GM19193 (cell line): ENCODE data around the gene DGKI.

ENCODE experiments used
- POLR2A ChIP-seq: IDR thresholded peaks from 4 replicates; pipeline ENCODE4 v1.6.1; 2011; ENCODE audit not compliant: insufficient read depth, insufficient read length; ENCODE audit errors: extremely low read depth

DGKI gene

DNA sequence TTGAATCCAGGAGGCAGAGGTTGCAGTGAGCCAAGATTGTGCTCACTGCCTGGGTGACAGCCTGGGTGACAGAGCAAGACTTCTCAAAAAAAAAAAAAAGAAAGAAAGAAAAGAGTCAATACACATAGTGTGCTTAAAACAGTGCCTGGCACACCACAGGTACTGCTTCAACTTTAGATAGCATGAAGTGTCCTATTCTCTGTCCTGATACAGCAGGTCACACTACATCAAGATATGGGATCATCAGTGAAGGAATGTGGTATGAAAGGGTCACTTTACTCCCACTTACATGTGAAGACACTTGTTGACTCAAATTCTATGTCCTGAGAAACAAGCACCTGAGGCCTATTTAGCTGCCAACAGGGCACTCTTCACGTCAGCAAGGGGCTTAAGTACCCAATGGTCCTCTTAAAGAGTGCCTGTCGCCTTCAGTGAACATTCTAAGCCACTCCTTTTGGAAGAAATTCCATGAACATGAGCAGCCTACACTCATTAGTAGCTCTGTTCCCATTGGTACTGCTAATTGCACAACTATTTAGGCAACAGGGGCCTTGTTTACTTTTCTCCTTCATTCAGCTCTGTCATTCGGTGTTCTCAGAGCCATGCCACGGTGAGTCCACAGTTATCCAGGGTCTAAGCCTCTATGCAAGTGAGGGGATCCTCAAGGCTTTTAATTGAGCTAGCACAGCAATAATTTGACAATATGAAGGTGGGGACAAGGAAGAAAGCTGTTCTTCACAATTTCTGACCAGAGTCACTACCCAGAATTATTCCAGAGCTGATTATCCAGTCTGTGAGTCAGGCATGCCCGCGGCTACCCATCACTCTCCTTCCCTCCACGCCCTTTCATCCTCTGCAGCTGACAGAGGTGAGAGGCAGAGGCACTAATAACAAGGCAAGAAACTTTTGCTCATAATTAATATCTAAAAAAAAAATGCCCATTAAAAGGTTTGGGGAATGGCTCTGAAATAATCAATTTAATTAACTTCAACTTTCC is 446.6 kb downstream of the DGKI start:
- no peak for TF ChIP-seq POLR2A

DNA sequence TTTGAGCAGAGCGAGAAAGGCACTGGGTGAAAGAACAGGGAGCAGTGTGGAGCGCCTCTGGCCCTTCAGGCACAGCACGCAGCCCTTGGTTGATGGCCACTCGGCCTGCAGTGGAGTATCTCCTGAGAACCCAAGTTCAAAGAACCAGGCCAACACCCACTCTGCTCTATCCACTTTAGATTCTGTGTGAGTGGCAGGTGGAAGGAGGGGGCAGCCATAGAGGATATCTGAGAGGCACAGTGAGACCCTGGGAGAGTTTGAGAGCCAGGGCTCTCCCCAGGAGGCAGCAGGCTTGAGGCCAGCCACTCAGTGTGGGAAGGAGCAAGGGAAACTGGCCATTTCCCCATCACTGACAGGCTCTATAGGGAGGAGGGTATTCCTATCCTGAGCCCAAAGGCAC is 450.7 kb downstream of the DGKI start:
- TF ChIP-seq POLR2A, result no peak

DNA sequence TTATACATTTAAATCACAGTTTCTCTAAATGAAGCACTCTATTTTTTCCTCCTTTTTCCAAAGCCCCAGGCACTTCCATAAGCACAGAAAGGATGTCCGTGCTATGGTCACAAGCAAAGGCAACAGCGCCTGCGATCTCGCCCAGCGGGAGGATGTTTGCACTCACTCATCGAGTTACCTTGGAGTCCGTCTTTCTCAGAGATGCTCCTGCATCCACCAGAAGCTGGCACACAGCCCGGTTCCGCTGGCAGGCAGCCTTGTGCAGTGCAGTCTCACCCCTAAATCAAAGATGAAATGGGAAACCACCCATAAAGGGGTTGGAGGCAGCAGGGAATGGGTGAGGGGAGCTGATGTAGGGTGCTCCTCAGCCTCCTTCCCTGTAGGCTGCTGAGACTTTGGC is 451.4 kb downstream of the DGKI start:
- no peak for TF ChIP-seq POLR2A

DNA sequence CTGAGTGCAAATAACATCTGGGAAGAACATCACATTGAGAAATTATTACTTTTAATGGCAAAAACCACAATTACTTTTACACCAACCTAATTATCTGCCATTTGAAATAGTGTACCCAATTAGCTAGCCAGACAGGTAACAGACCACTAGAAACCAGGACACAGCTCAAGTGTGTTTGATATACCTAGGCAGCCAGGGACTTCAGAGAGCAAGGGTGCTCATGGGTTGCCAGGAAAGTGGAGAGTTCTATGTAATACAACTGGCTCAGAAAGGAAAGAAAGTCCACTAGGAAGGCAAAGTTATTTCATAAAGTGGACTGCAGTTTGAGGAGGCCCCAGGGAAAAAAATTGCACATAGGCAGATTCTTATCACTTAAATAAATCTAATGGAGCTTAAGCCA is 453.2 kb downstream of the DGKI start:
- TF ChIP-seq POLR2A, result no peak

DNA sequence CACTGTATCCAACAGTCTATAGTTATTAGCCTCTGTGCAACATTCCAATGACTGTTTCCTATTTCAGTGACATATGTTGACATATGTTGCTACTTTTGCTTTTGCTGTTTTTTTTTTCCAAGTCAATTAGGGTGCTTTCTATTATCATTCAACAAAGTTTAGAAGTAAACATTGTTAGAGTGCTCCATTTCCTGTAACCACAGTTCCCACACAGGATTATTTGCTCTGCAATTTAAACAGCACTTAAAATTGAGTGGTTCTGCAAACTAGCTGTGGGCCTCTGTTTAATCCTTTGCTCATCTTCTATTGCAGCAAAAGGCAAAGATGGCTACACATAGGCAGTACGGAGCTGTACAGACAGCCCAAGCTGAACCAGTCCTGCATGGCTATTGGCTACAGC is 456.7 kb downstream of the DGKI start:
- TF ChIP-seq POLR2A, result no peak

DNA sequence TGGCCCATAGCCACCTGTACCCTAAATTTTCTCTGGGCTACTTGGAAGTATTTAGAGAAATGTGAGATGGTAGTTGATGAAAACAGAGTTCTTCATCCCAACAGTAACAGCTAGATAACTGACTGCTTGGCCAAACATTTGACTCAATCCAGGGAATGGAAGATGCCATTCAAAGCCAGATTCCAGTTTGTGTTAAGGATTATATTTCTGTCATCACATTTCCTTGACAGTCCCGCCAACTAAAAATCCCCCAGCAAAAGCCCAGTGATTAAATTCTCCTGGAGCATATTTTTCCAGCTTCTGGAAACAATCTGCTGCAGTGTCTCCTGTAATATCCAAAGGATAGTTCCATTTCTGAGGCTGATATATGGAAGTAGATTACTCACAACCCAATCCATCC is 457.9 kb downstream of the DGKI start:
- TF ChIP-seq POLR2A, result no peak

DNA sequence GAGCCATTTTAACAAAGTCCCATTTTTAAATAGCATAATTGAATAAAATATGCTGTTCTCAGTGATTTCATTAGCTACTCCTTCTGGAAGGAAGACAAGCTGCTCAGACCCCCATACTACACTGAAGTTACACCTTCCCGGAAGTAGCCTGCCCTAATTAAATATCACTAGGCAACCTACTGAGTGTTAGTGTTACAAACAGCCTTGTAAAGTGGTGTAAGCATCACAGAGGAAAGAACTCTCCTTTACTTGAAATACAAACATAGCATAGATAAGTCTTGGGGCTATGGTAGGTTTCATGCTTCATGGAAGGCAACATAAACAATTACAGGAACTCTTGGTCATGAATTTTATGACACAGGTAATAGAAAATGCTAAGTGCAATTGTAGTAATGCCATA is 459.8 kb downstream of the DGKI start:
- no peak for TF ChIP-seq POLR2A

DNA sequence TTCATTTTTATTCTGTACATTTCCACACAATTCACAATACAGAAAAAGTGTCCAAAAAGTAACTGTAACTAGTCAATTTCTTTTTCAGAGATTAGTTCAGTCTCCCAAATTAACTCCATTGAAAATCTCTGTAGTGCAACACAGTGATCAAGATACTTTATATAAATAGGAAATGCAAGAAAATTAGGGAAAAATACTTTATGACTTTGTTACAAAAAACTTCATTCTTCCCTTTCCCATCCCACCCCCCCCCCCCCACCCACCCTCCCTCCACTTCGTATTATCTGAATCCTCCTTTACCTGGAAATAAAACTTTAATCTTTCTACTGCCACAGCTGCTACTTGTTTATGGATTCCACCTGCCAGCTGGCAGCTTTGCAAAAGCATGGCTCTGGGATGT is 465.7 kb downstream of the DGKI start:
- TF ChIP-seq POLR2A, result no peak

DNA sequence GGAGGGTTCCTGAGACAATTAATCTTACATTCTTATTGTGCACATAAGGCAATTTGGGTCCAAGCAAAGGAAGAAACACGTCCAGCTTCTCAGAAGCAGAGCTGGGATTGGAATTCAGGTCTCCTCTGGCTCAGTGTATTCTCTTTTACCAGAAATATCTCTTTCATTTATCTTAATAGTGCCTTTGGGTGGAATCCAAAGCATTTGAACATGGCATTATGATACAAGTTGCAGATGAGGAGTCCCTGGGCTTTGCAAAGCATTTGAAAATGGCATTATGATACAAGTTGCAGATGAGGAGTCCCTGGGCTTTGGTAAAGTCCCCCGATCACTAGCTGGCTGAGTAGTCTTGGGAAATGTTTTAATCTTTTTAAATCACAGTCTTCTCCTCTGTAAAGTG is 473.3 kb downstream of the DGKI start:
- TF ChIP-seq POLR2A, result no peak

DNA sequence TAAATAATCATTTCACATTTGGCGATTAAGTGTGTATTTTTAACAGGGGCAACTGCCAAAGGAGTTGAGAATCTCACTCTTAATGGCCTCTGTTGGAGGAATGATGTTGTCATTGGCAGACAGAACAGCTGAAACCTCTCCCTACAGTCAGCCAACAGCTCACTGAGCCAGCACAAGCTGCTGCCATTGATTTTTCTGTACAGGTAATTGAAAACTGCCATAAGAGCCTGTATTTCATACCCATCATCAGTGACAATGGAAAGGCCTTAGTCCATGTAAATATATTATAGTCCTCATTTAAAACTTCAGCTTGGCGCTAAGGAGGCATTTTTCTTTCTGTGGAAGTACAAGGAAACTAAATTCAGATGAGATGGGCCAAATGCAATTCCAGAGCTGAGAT is 475.2 kb downstream of the DGKI start:
- no peak for TF ChIP-seq POLR2A

DNA sequence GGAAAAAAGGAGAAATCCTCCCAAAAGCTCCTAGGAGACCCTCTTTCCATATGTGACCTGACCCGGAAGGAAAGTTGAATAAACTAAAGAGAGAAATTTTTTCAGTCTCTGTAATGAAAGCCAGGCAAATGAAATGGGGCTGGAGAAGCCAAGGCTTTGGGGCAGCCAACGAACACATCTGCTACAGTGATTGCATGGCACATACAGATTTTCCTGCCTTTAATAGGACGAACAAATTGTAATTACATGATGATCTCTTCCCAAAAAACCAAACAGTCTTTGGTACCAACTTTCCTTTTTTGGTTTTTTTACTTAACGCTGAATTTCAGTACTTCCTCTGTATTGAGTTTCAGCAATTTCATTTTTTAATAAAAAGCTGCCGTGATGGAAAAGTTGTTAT is 479.8 kb downstream of the DGKI start:
- TF ChIP-seq POLR2A, result no peak

DNA sequence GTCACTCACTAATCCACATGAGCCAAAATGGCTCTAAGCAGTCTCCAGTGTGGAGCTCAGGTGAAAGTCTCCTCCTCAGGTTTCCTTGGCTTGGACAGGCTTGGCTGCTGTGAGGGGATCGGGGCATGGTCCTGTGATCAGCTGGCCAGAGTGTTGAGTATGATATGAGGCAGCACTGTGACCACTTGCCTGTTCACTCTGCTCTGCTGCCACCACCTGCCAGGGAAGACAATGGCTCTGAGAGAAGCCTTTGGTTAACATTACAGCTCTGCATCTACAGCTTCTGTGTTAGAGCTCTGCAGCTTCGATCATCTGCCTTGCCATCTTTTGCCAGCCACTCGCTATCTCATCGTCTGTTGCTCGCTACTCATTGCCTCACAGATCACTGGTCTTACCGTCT is 483.1 kb downstream of the DGKI start:
- no peak for TF ChIP-seq POLR2A

DNA sequence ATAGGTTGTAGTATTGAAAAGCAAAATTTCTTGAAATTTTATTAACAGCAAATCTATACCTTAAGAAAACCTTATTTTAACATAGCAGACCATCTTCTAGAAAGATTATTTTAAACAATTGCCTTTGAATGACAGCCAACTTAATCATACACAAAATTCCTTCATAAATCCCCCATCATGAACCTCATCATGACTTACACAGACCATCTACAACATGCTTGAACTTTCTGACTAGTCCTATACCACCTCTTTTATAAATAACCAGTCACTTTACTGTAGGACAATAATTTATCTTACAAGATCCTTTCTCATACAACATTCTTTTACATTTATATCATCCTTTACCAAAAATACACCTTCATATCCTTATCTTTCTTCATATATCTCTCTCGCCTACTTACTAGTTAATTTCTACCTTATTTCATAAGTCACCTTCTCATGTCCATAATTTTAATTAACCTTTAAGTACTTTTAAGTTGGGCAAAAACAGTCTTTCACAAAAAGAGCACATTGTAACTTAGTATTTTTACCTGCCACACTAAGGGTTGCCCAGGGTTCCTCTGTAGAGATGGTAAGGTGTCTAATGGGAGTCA is 486.6 kb downstream of the DGKI start:
- TF ChIP-seq POLR2A, result no peak

DNA sequence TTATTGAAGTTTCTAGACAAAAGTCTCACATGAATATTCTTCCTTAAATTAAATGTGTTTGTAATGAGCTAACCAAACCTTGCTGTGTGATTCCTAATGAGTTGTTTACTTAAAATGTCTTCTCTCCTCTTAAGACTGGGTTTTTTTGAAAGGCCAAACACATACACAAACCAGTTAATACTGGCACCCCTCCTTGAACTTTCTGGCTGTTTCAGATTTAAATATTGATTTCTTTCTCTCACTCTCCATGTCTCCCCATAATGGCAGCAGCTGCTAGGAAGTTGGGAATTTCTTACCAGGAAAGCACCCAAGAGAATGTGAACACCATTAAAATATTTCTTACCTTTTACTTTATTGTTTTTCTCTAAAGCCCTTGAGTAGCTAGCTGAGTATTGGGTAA is 491.8 kb downstream of the DGKI start:
- no peak for TF ChIP-seq POLR2A

DNA sequence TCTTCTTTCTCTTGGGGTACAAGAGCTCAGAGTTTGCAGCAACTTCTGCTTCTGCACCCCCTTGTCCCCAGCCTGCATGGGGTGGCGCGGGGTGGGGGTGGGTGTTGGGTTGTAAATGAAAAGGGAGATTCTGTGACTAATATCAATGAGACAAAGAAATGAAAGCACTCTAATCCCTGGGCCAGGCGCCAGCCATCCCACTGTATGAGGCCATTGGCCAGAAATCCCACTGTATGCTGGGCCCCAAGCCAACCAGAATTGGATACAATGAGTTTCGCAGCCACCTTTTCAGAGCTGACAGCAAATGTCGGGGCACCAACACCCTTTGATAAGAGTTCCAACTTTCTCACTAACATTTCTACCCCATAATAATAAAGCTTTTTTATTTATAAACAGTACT is 492.4 kb downstream of the DGKI start:
- no peak for TF ChIP-seq POLR2A

DNA sequence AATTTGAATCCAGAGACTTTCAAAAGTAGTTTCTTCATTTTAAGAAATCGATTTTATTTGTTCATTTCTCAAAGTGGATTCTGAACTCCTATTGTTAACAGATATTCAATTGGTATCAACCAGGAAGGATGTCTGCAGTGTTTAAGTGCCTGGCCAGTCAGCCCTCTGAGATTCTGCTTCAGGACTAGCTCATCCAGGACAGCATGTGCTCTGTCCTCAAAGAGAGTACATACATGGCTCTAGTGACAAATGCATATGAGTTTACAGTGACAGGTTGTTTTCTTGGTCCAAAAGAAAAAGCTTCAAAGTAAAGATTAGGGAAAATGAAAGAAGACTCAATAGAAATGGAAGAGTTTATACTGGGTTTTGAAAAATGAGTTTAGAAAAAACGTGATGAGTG is 494.8 kb downstream of the DGKI start:
- TF ChIP-seq POLR2A, result no peak
